ENCODE measurements around the gene LCE2C.
"Not testable (repeated sequence)": the region's sequence is repeated elsewhere in the genome, so short reads cannot be mapped to it uniquely, and the experiment has no call there.

The LCE2C gene

DNA sequence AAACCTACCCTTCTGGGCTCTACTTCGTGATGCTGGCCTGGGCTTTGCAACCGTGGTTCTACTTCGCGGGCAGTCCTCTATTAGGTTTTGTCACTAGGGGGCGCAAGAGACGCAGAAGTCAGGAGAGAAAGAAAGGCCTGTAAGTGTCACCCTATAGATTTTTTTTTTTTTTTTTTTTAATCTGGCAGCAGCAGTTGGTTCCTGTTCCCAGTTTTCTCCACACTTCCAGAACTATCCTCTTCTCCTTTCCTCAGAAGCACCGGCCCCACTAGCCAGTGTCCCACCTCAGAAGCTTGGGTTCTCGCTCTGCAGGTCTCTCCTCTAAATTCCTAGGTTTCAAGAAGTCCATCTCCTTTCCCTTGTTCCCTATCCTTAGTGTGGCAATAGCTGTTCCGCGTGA lies 21.0 kb upstream of the LCE2C start:
- POLR2A ChIA-PET (ENCODE audit: low non-redundant PET) = no interaction called here
- TF ChIP-seq, protein P1, sequence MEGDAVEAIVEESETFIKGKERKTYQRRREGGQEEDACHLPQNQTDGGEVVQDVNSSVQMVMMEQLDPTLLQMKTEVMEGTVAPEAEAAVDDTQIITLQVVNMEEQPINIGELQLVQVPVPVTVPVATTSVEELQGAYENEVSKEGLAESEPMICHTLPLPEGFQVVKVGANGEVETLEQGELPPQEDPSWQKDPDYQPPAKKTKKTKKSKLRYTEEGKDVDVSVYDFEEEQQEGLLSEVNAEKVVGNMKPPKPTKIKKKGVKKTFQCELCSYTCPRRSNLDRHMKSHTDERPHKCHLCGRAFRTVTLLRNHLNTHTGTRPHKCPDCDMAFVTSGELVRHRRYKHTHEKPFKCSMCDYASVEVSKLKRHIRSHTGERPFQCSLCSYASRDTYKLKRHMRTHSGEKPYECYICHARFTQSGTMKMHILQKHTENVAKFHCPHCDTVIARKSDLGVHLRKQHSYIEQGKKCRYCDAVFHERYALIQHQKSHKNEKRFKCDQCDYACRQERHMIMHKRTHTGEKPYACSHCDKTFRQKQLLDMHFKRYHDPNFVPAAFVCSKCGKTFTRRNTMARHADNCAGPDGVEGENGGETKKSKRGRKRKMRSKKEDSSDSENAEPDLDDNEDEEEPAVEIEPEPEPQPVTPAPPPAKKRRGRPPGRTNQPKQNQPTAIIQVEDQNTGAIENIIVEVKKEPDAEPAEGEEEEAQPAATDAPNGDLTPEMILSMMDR (conservative IDR thresholded peaks at IDR 0.05; ENCODE audit: low read depth) = peak; percentile 82
- no peak overlapping the region for H3K27ac ChIP-seq
- CTCF ChIA-PET = interaction anchor here (0.5 to 3.6 kb wide), 29 partner anchors 9 to 1693 kb away, joined by 3 to 17 read pairs (median 4); partner anchors contain the start of genes LCE2A and LCE2D
- DNase-seq (ENCODE audit: low spot score) = peak; percentile 55

DNA sequence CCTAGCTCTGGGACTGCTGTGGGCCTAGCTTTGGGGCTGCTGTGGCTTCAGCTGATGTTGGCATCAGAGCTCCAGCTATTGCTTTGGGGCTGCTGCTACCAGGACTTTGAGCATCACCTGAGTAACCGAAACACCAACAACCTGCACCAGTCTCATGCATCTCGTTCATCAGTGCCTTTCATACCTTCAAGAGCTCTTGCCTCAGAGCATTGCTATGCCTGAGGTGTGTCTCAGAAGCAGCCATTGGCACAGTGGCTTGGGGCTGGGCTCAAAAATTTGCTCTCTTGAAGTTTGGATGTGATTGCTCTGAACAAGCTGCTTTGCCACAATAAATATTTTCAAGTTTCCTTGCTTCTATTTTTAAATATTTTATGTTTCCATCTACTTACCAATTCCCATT lies 18.6 kb upstream of the LCE2C start:
- H3K27ac ChIP-seq = no peak overlapping the region

DNA sequence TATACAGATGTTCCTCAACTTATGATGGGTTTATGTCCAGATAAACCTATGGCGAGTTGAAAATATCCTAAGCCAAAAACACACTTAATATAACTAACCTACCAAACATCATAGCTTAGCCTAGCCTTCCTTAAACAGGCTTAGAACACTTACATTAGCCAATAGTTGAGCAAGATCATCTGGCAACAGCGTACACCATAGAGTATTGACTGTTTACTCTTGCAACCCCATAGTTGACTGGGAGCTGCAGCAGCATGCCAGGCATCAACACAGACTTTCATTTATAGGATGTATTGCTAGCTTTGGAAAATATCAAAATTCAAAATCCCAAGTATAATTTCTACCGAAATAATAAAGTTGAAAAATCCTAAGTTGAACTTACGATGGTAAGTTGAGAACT lies 17.4 kb upstream of the LCE2C start:
- POLR2A ChIA-PET (ENCODE audit: low non-redundant PET) = no interaction called here
- CTCF ChIA-PET = no interaction called here
- DNase-seq (ENCODE audit: low spot score) = no peak

More for the DNA sequence above, 18.6 kb upstream of the LCE2C start:
- ChIA-PET POLR2A (ENCODE audit: low non-redundant PET) (no interaction called here), CTCF (interaction anchor here (1.2 kb wide), 2 partner anchors 213 to 536 kb away, joined by 3 read pairs; no protein-coding TSS in a partner anchor)
- DNase-seq (ENCODE audit: low spot score) = no peak
- TF ChIP-seq, protein P1 (conservative IDR thresholded peaks at IDR 0.05; ENCODE audit: low read depth) = no peak

DNA sequence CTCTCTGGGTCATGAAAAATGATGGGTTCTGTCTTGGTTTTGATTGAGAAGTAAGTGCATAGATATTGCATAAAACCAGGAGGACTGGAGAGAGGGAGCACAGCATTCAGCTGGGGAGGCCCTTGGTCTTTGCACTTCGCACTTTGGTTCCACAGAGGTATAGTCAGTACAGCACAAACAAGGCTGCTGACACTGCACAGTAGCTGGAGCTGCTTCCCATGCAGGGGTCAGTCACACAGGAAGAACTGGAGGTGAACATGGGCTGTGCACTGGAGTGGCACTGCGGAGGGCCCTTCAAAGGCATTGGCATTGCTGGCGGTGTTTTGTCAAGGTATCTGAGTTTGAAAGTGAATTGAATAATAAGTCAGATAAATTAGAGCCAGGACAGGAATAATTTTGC lies 16.4 kb upstream of the LCE2C start:
- no peak overlapping the region for H3K27ac ChIP-seq
- ChIA-PET POLR2A (ENCODE audit: low non-redundant PET) (no interaction called here), CTCF (no interaction called here)
- DNase-seq (ENCODE audit: low spot score) = no peak
- TF ChIP-seq, protein P1 (conservative IDR thresholded peaks at IDR 0.05; ENCODE audit: low read depth) = no peak

More for the DNA sequence above, 17.4 kb upstream of the LCE2C start:
- TF ChIP-seq, protein P1 (conservative IDR thresholded peaks at IDR 0.05; ENCODE audit: low read depth) = no peak
- no peak overlapping the region for H3K27ac ChIP-seq

DNA sequence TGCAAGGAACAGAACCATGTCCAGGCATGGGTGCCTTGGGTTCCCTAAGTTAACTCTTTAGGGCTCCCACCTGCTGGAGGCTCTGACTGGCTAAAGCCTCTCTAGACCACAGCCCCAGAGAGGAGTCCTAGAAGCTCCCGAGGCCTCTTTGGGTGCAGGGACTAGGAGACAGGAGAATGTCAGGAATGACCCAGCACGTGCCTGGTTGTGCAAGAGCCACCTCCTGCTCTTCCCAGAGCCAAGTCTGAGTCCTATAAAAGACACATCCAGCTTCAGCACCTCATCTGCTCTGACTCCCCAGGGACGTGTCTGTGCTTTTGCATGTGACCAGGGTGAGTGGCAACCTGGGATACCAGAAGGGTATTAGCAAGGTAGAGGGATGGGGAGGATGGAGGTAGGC lies 12.0 kb upstream of the LCE2C start, which contains the start of gene LCE2D:
Gene LCE2D, plus strand, starts transcription at position 283 of the 400 bp plus-strand sequence. CDS start 726 bp downstream, outside the sequence.
- POLR2A ChIA-PET (ENCODE audit: low non-redundant PET) = no interaction called here
- TF ChIP-seq, protein P1 (conservative IDR thresholded peaks at IDR 0.05; ENCODE audit: low read depth) = no peak
- no peak within 1 kb of the TSS for H3K27ac ChIP-seq
- DNase-seq (ENCODE audit: low spot score) = no peak
- CTCF ChIA-PET = interaction anchor here (1.4 kb wide), 1 partner anchor 9 kb away, joined by 7 read pairs; no protein-coding TSS in a partner anchor

DNA sequence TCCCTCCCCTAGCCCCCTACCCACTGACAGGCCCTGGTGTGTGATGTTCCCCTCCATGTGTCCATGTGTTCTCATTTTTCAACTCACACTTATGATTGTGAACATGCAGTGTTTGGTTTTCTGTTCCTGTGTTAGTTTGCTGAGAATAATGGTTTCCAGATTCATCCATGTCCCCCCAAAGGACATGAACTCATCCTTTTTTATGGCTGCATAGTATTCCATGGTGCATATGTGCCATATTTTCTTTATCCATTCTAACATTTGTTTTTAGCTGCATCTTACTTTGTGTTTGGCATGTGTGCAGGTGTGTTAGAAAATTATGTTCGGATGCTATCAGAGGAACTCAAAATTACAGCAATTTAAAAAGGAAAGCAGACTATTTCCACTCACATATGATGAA lies 8.9 kb upstream of the LCE2C start:
- CTCF ChIA-PET = interaction anchor here (2.4 kb wide), 1 partner anchor 12 kb away, joined by 11 read pairs; no protein-coding TSS in a partner anchor
- H3K27ac ChIP-seq; DNase-seq (ENCODE audit: low spot score); POLR2A ChIA-PET (ENCODE audit: low non-redundant PET): not testable (repeated sequence)

DNA sequence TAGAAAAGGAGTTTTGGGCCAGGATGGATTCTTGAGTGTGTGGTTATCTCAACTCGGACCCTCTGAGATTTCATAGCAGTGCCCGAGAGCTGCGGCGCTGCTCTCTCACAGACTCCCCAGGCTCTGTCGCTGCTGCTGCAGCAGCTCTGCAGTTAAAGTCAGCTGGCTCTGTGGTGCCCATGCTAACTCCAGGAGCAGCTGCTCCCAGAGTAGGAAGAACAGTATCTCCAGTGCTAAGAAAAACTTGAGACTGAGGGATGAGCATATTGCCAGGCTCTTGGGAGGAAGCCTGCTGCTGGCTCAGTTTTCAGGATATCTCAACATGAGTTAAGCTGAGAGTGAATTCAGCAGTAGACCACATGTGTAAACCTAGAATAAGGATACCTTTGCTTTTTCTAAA lies 7.4 kb upstream of the LCE2C start:
- H3K27ac ChIP-seq = no peak overlapping the region
- TF ChIP-seq, protein P1 (conservative IDR thresholded peaks at IDR 0.05; ENCODE audit: low read depth) = no peak
- CTCF ChIA-PET = no interaction called here
- no peak for DNase-seq (ENCODE audit: low spot score)
- POLR2A ChIA-PET (ENCODE audit: low non-redundant PET) = no interaction called here

Measured in RWPE1 (cell line).